ENCODE measurements around the gene IL12RB1. TPM values are rescaled to one million over a fixed set of nuclear protein-coding genes. Genes with fewer than 3 reads are reported as not detected.
"Not testable (repeated sequence)": the region's sequence is repeated elsewhere in the genome, so short reads cannot be mapped to it uniquely, and the experiment has no call there.

IL12RB1 gene
- total RNA-seq, 8 experiments from 2014 or later, result 0.05 to 1.2 (median 0.23) TPM; not detected in 2

DNA sequence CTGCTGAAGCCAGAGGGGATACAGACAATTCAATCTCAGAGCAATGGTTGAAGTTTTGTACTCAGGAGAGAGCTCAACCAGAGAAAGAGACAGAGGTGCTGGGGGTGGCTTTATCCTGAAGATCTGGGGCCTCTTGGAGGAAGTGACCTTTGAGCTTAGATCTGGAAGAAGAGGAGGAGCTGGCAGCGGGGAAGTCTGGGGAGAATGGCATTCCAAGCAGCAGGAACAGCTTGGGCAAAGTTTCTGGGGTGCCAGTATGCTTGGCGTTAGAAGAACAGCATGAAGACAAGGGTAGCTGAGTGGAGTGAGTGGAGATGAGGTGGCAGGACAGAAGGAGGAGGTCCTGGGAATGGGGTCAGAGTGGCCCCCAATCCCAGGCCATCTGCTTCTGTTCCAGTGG lies 22.2 kb upstream of the IL12RB1 start:
- H3K27ac ChIP-seq, result no peak overlapping the region
- no peak for ATAC-seq (replicated peaks in 6 of 8)
- 39 to 83% (median 62%) methylated on average over 1 to 2 of the region's 2 CpGs; no CpG with 5 or more reads in 6 of the 10 experiments for WGBS, 10 experiments
- H3K4me3 ChIP-seq, result no peak overlapping the region
- peaks cover 7 to 23% of the 10 kb centered on the region in 2 donors for H3K4me1 ChIP-seq (replicated peaks in 1 of 2)
- in situ Hi-C loops (cut with MboI; ENCODE audit: low pct_unique_long_range_greater_than_20kb in 2 of 9, low sequenced_read_pairs in 9 of 9, unreplicated experiment in 9 of 9), result no loop called here

GRCh38 chr19:18107235-18107634 lies 20.5 kb upstream of the IL12RB1 start:
- Histone ChIP-seq H3K27ac (no peak overlapping the region), H3K4me1 (replicated peaks in 1 of 2) (peaks cover 11 to 20% of the 10 kb centered on the region in 2 donors), H3K4me3 (no peak overlapping the region)
- no peak for ATAC-seq (replicated peaks in 6 of 8)
- in situ Hi-C loops (cut with MboI; ENCODE audit: low pct_unique_long_range_greater_than_20kb in 2 of 9, low sequenced_read_pairs in 9 of 9, unreplicated experiment in 9 of 9), result no loop called here
- 60 to 100% (median 90%) methylated on average over 1 to 5 of the region's 9 CpGs for WGBS, 10 experiments

DNA sequence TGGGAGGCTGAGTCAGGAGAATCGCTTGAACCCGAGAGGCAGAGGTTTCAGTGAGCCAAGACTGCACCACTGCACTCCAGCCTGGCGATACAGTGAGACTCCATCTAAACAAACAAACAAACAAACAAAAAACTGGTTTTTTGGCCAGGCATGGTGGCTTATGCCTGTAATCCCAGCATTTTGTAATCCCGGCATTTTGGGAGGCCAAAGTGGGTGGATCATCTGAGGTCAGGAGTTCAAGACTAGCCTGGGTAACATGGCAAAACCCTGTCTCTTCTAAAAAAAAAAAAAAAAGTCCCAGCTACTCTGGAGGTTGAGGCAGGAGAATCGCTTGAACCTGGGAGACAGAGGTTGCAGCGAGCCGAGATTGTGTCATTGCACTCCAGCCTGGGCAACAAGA lies 18.5 kb upstream of the IL12RB1 start:
- H3K27ac ChIP-seq; in situ Hi-C loops (cut with MboI; ENCODE audit: low pct_unique_long_range_greater_than_20kb in 2 of 9, low sequenced_read_pairs in 9 of 9, unreplicated experiment in 9 of 9); ATAC-seq (replicated peaks in 6 of 8); H3K4me3 ChIP-seq: not testable (repeated sequence)
- WGBS, 10 experiments, result 67 to 100% (median 79%) methylated on average over 1 to 4 of the region's 7 CpGs; no CpG with 5 or more reads in 3 of the 10 experiments
- peaks cover 18 to 24% of the 10 kb centered on the region in 2 donors for H3K4me1 ChIP-seq (replicated peaks in 1 of 2)

- in situ Hi-C loops (cut with MboI; ENCODE audit: low pct_unique_long_range_greater_than_20kb in 2 of 9, low sequenced_read_pairs in 9 of 9, unreplicated experiment in 9 of 9), result no loop called here
- ATAC-seq (replicated peaks in 6 of 8), result no peak
- peak overlapping the region; percentile 72 to 82 for H3K27ac ChIP-seq
Measured at GRCh38 chr19:18104793-18105131, 18.0 kb upstream of the IL12RB1 start.

GRCh38 chr19:18102916-18103542 lies 16.3 kb upstream of the IL12RB1 start:
- in situ Hi-C loops (cut with MboI; ENCODE audit: low pct_unique_long_range_greater_than_20kb in 2 of 9, low sequenced_read_pairs in 9 of 9, unreplicated experiment in 9 of 9), result no loop called here
- Histone ChIP-seq H3K4me1 (replicated peaks in 1 of 2) (peaks cover 18 to 25% of the 10 kb centered on the region in 2 donors), H3K27ac (peak overlapping the region in 1 of 2 donors; percentile 87), H3K4me3 (no peak overlapping the region)
- ATAC-seq (replicated peaks in 6 of 8), result no peak
- 33 to 100% (median 81%) methylated on average over 1 to 7 of the region's 15 CpGs for WGBS, 10 experiments

More at GRCh38 chr19:18104793-18105131, 18.0 kb upstream of the IL12RB1 start:
- peak overlapping the region; percentile 23 to 30 (median 27) for H3K4me3 ChIP-seq
- 0 to 100% (median 68%) methylated on average over 1 to 5 of the region's 5 CpGs; no CpG with 5 or more reads in 5 of the 10 experiments for WGBS, 10 experiments
- peaks cover 18 to 24% of the 10 kb centered on the region in 2 donors for H3K4me1 ChIP-seq (replicated peaks in 1 of 2)

DNA sequence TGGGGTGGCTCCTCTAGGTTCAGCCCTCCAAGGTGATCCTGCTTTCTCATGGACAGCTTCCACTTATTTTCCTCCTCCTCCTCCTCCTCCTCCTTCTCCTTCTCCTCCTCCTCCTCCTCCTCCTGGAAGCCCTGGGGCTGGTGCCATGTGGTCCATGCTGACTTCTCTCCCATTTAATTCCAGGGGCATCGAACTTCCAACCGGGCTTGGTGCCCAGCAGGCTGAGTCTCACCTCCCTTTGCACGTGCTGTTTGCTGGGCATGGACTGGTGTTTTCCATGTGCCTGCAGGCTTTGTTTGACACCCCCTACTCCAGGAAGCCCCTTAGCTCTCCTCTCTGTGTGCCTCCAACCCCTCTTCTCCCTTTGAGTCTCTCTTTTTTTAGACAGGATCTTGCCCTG lies 14.5 kb upstream of the IL12RB1 start:
- ATAC-seq (replicated peaks in 6 of 8), result no peak

DNA sequence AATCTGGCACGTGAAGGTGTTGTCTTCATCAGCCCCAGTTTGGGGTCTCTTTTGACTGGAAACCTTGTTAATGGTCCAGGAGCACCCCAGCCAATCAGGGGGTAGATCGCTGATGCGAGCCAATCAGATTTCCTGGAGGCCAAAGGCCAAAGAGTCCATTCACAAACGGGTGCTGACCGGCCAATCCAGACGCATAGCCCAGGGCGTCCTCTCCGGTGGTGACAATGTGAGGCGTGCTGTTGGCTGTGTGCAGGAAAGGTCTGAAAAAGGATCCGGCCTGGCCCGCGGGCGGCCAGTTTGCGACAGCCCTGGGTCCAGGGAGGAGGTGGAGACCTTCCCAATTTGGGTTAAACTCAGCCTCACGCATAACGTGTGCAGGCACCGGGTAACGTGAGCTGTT lies 14.0 kb upstream of the IL12RB1 start:
- no peak overlapping the region for H3K4me3 ChIP-seq
- ATAC-seq (replicated peaks in 6 of 8), result no peak
- no peak overlapping the region for H3K27ac ChIP-seq
- 0 to 82% (median 40%) methylated on average over 1 to 11 of the region's 18 CpGs; no CpG with 5 or more reads in 2 of the 10 experiments for WGBS, 10 experiments
- in situ Hi-C loops (cut with MboI; ENCODE audit: low pct_unique_long_range_greater_than_20kb in 2 of 9, low sequenced_read_pairs in 9 of 9, unreplicated experiment in 9 of 9), result no loop called here
- peaks cover 18 to 29% of the 10 kb centered on the region in 2 donors for H3K4me1 ChIP-seq (replicated peaks in 1 of 2)

More for the DNA sequence above, 14.5 kb upstream of the IL12RB1 start:
- in situ Hi-C loops (cut with MboI; ENCODE audit: low pct_unique_long_range_greater_than_20kb in 2 of 9, low sequenced_read_pairs in 9 of 9, unreplicated experiment in 9 of 9), result no loop called here
- H3K27ac ChIP-seq, result no peak overlapping the region
- 30 to 60% methylated on average over 1 to 2 of the region's 3 CpGs; no CpG with 5 or more reads in 8 of the 10 experiments for WGBS, 10 experiments
- no peak overlapping the region for H3K4me3 ChIP-seq
- H3K4me1 ChIP-seq (replicated peaks in 1 of 2), result peaks cover 18 to 29% of the 10 kb centered on the region in 2 donors

- in situ Hi-C loops (cut with MboI; ENCODE audit: low pct_unique_long_range_greater_than_20kb in 2 of 9, low sequenced_read_pairs in 9 of 9, unreplicated experiment in 9 of 9), result no loop called here
- no peak for ATAC-seq (replicated peaks in 6 of 8)
- no peak overlapping the region for H3K4me3 ChIP-seq
Measured at GRCh38 chr19:18099623-18099995, 12.9 kb upstream of the IL12RB1 start.

GRCh38 chr19:18098891-18099622 lies 12.3 kb upstream of the IL12RB1 start:
- no peak overlapping the region for H3K4me3 ChIP-seq
- H3K4me1 ChIP-seq (replicated peaks in 1 of 2), result peaks cover 13 to 25% of the 10 kb centered on the region in 2 donors
- in situ Hi-C loops (cut with MboI; ENCODE audit: low pct_unique_long_range_greater_than_20kb in 2 of 9, low sequenced_read_pairs in 9 of 9, unreplicated experiment in 9 of 9), result no loop called here
- no peak overlapping the region for H3K27ac ChIP-seq
- WGBS, 10 experiments, result 8 to 100% (median 33%) methylated on average over 1 to 4 of the region's 34 CpGs; no CpG with 5 or more reads in 5 of the 10 experiments
- ATAC-seq (replicated peaks in 6 of 8), result peak in 2 of 8 experiments; percentile 2 to 7

More at GRCh38 chr19:18099623-18099995, 12.9 kb upstream of the IL12RB1 start:
- Histone ChIP-seq H3K4me1 (replicated peaks in 1 of 2) (peaks cover 15 to 26% of the 10 kb centered on the region in 2 donors), H3K27ac (no peak overlapping the region)
- WGBS, 10 experiments, result 60 to 97% (median 73%) methylated on average over 2 to 5 of the region's 8 CpGs; no CpG with 5 or more reads in 5 of the 10 experiments

DNA sequence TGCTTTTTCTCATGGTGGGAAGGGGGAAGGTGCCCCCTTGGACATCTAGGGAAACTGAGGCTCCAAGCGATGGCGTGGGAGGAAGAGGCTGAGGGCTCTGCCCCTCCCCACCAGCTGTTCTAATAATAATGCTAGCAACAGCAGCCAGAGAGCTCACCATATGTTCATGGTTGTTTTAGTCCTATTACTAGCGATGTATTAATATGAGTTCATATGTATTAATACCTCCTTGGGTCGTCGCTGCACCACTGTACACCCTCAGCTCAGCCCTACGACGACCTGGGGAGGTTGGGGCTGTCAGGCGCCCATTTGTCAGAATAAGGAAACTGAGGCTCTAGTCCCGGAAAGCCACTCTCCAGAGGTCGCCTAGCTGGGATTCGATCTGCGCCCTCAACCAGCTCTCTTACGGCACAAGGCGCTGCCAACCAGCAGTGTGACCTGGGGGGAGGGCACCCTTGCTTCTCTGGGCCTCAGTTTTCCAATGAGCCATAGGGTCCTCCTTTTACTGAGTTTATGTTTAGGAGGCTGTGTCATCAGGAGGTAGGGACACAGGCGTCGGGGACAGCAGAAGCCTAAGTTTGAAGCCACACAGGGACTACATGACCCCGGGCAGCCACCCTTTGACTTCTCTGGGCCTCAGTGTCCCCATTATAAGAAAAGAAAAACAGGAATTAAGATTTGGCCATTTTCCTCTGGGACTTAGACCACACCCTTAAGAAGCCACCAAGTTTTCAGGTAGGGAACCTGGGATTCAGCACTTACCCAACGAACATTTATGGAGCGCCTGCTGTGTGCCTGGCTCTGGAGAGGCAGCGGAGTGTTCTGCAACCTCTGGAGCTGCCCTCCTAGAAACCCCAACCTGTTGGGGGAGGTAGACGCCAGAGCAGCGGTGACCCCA lies 11.5 kb upstream of the IL12RB1 start:
- WGBS, 10 experiments, result 20 to 41% (median 39%) methylated on average over 1 to 13 of the region's 22 CpGs; no CpG with 5 or more reads in 3 of the 10 experiments
- peak overlapping the region in 4 of 5 donors; percentile 20 to 32 (median 28) for H3K4me3 ChIP-seq
- peak in 1 of 8 experiments; percentile 12 for ATAC-seq (replicated peaks in 6 of 8)
- H3K4me1 ChIP-seq (replicated peaks in 1 of 2), result peaks cover 7 to 19% of the 10 kb centered on the region in 2 donors
- in situ Hi-C loops (cut with MboI; ENCODE audit: low pct_unique_long_range_greater_than_20kb in 2 of 9, low sequenced_read_pairs in 9 of 9, unreplicated experiment in 9 of 9), result no loop called here
- H3K27ac ChIP-seq, result no peak overlapping the region

- H3K4me3 ChIP-seq, result peak within 1 kb of the TSS in 4 of 5 donors; percentile 20 to 32 (median 28)
- WGBS, 10 experiments, result 70 to 97% (median 84%) methylated on average over 2 to 11 of the region's 54 CpGs; no CpG with 5 or more reads in 3 of the 10 experiments
- peak; percentile 71 to 93 (median 81) for ATAC-seq (replicated peaks in 6 of 8)
- H3K27ac ChIP-seq, result no peak within 1 kb of the TSS
- in situ Hi-C loops (cut with MboI; ENCODE audit: low pct_unique_long_range_greater_than_20kb in 2 of 9, low sequenced_read_pairs in 9 of 9, unreplicated experiment in 9 of 9), result no loop called here
- H3K4me1 ChIP-seq (replicated peaks in 1 of 2), result peaks cover 7 to 19% of the 10 kb centered on the region in 2 donors
Measured at GRCh38 chr19:18097217-18097992, 10.7 kb upstream of the IL12RB1 start, which contains the start of gene MAST3. Gene MAST3, plus strand, starts transcription at chr19:18097778. Its CDS starts 15 bp downstream, at chr19:18097793.

- in situ Hi-C loops (cut with MboI; ENCODE audit: low pct_unique_long_range_greater_than_20kb in 2 of 9, low sequenced_read_pairs in 9 of 9, unreplicated experiment in 9 of 9), result no loop called here
- WGBS, 10 experiments, result 0 to 100% (median 89%) methylated on average over 1 to 2 of the region's 2 CpGs; no CpG with 5 or more reads in 1 of the 10 experiments
- no peak overlapping the region for H3K4me3 ChIP-seq
- H3K27ac ChIP-seq, result no peak overlapping the region
- no peak for ATAC-seq (replicated peaks in 6 of 8)
- H3K4me1 ChIP-seq (replicated peaks in 1 of 2), result peaks cover 7 to 19% of the 10 kb centered on the region in 2 donors
Measured at GRCh38 chr19:18096258-18096657, 9.5 kb upstream of the IL12RB1 start.

Data from motor neuron (in vitro differentiated cells).